Measurements from ENCODE around the gene TTC6.

- TF ChIP-seq CTCF (IDR thresholded peaks at IDR 0.05) (no peak), EP300 (IDR thresholded peaks at IDR 0.05) (no peak), POLR2AphosphoS5 (IDR thresholded peaks at IDR 0.05) (peak in 1 of 3 donors; percentile 41)
Measured at GRCh38 chr14:37585101-37585511, 10.3 kb upstream of the TTC6 start.
